Measurements from ENCODE around the gene FBP1. TPM values are rescaled to one million over a fixed set of nuclear protein-coding genes. Genes with fewer than 3 reads are reported as not detected.

FBP1 gene
- total RNA-seq: under 1 TPM in 2 of 8 experiments, not detected in 6; 0.33 TPM

DNA sequence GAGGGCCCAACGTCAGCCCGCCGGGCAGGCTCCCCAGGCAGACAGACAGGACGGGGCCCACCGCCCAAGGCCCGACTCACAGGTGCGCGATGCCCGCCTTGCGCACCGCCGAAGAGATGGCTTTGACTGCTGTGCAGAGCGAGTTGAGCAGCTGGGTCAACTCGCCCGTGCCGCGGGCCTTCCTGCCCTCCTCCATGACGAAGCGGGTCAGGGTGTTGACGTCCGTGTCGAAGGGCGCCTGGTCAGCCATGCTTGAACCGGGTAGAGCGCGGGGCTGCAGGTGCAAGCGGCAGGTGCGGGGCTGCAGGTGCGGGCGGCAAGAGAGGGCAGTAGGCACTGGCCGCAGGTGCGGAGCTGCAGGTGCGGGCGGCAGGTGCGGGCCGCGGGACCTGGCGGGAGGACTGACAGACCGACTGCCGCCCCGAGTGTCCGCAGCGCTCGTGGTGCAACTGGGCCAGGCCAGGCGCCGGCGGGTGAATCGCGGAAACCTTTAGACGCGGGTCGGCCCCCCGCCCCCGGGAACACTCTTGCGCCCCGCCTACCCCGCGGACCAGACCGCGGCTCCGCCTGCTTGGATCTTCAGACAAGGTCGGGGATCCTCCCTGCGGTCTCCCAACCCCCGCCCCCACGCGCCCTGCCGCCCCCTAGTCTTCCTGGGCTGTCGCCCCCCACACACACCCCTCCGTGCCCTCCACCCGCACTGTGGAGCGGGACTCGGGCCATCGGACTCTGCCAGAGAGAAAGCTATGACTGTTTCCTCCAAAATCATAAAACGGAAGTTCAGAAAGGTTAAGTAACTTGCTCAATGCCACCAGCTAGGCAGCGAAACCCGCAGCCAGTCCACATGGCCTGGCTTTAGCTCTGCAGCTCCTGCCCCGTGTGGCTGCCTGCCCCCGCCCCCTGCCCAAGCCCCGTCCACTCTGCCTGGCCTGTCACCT, at the start of gene FBP1:
FBP1 (minus strand) TSS at position 458 of the 938 bp plus-strand sequence; CDS start at position 250, 208 bp downstream.
- in situ Hi-C loops (cut with MboI; ENCODE audit: low pct_unique_long_range_greater_than_20kb in 2 of 9, low sequenced_read_pairs in 9 of 9, unreplicated experiment in 9 of 9): no loop called here
- WGBS, 10 experiments: 5 to 10% (median 8%) methylated on average over 4 to 17 of the region's 79 CpGs; no CpG with 5 or more reads in 7 of the 10 experiments

DNA sequence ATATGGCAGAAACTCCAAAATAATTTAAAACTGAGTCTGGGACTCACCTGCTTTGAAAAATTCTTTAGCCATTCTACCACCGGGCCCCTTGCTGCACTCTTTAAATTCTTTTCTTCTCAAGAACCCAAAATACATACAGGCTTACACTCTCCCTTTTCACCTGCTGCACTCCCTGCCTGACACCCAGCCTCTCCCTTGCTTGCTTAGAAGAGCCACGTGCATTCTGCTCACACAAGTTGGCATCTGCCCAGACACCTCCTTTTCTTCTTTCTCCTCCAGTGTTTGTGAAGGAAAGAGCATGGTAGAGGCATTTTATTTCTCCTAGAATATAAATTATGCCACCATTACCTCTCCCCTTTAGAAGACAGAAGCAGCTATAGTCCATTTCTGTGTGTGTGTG, 48.1 kb upstream of the FBP1 start:
- WGBS, 10 experiments: 0 to 100% (median 60%) methylated on average over 1 to 2 of the region's 2 CpGs; no CpG with 5 or more reads in 1 of the 10 experiments
- H3K27ac ChIP-seq: no peak overlapping the region
- in situ Hi-C loops (cut with MboI; ENCODE audit: low pct_unique_long_range_greater_than_20kb in 2 of 9, low sequenced_read_pairs in 9 of 9, unreplicated experiment in 9 of 9): loop anchor here in 4 of 9 experiments (10.0 to 25.0 kb wide), 4 partner anchors 437 to 1625 kb away; partner anchors contain the start of gene HSD17B3 (in 1 of the 4)
- ATAC-seq (replicated peaks in 6 of 8): no peak
- no peaks in the 10 kb centered on the region for H3K4me1 ChIP-seq (replicated peaks in 1 of 2)
- no peak overlapping the region for H3K4me3 ChIP-seq

More for the DNA sequence above, at the start of gene FBP1:
- Histone ChIP-seq H3K4me1 (replicated peaks in 1 of 2) (peaks cover 0 to 3% of the 10 kb centered on the region in 2 donors), H3K27ac (no peak within 1 kb of the TSS), H3K4me3 (peak within 1 kb of the TSS in 4 of 5 donors; percentile 13 to 29 (median 22))
- peak; percentile 34 to 84 (median 71) for ATAC-seq (replicated peaks in 6 of 8)

DNA sequence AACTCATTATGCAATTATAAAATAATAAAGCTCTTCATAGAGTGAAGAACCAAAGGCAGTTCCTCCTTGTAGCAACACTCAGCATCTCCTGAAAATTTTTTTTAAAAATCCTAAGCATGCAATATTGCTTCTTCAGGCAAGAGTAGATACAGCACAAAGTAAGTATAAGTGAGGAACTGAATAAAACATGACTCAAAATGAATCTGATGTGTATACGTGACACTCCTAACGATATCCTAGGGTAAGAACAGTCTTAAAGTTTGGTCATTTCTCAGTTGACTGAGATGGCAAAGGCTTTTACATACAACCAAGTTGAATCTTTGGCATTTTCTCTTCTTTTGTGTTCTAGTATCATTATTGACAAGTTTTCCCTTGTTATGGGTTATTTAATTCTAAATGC, 46.0 kb upstream of the FBP1 start:
- H3K27ac ChIP-seq: no peak overlapping the region
- ATAC-seq (replicated peaks in 6 of 8): no peak
- no peaks in the 10 kb centered on the region for H3K4me1 ChIP-seq (replicated peaks in 1 of 2)
- no peak overlapping the region for H3K4me3 ChIP-seq
- in situ Hi-C loops (cut with MboI; ENCODE audit: low pct_unique_long_range_greater_than_20kb in 2 of 9, low sequenced_read_pairs in 9 of 9, unreplicated experiment in 9 of 9): loop anchor here in 4 of 9 experiments (10.0 to 25.0 kb wide), 4 partner anchors 439 to 1627 kb away; partner anchors contain the start of gene HSD17B3 (in 1 of the 4)
- WGBS, 10 experiments: 57 to 100% (median 90%) methylated on average over 2 of the region's 2 CpGs; no CpG with 5 or more reads in 2 of the 10 experiments

DNA sequence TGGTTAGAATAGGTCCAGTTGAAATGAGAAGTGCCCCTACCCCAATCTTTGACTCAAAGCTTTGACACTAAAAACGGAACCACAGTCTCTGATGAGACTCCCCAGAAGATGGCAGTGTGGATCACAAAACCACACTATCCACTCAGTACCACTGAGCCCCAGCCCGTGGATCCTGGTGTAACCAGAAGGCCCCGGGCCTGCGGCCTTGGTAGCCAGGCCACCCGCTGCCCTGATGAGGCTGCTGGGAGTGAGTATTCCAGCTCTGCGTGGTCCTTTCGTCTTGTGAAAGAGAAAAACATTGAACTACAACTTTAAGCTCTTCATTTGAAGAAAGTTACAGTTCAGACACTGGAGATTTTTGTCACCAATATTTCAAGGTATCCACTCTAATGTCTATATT, 42.2 kb upstream of the FBP1 start:
- no peaks in the 10 kb centered on the region for H3K4me1 ChIP-seq (replicated peaks in 1 of 2)
- ATAC-seq (replicated peaks in 6 of 8): peak; percentile 93 to 100 (median 98)
- no peak overlapping the region for H3K27ac ChIP-seq
- in situ Hi-C loops (cut with MboI; ENCODE audit: low pct_unique_long_range_greater_than_20kb in 2 of 9, low sequenced_read_pairs in 9 of 9, unreplicated experiment in 9 of 9): loop anchor here in 4 of 9 experiments (10.0 to 25.0 kb wide), 4 partner anchors 443 to 1631 kb away; partner anchors contain the start of gene HSD17B3 (in 1 of the 4)
- WGBS, 10 experiments: 0 to 57% (median 21%) methylated on average over 2 to 6 of the region's 7 CpGs; no CpG with 5 or more reads in 4 of the 10 experiments
- no peak overlapping the region for H3K4me3 ChIP-seq

DNA sequence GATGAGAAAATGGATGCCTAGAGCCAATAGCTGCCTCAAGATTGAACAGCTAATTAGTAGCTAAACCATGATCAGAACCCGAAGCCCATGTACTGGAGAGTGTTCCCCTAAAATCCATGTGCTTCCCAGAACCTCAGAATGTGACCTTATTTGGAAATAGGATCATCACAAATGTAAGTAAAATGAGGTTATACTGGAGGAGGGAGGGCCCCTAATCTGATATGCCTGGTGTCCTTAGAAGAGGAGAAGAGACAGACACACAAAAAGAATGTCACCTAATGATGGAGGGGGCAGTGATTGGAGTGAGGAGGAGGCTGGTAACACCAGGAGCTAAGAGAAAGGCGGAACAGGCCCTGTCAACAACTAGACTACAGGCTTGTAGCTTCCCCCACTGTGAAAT, 41.3 kb upstream of the FBP1 start:
- no peaks in the 10 kb centered on the region for H3K4me1 ChIP-seq (replicated peaks in 1 of 2)
- H3K4me3 ChIP-seq: no peak overlapping the region
- H3K27ac ChIP-seq: no peak overlapping the region
- in situ Hi-C loops (cut with MboI; ENCODE audit: low pct_unique_long_range_greater_than_20kb in 2 of 9, low sequenced_read_pairs in 9 of 9, unreplicated experiment in 9 of 9): loop anchor here in 4 of 9 experiments (10.0 to 25.0 kb wide), 4 partner anchors 444 to 1632 kb away; partner anchors contain the start of gene HSD17B3 (in 1 of the 4)
- ATAC-seq (replicated peaks in 6 of 8): no peak
- WGBS, 10 experiments: 0 to 100% (median 29%) methylated on average over 1 to 2 of the region's 2 CpGs; no CpG with 5 or more reads in 3 of the 10 experiments

DNA sequence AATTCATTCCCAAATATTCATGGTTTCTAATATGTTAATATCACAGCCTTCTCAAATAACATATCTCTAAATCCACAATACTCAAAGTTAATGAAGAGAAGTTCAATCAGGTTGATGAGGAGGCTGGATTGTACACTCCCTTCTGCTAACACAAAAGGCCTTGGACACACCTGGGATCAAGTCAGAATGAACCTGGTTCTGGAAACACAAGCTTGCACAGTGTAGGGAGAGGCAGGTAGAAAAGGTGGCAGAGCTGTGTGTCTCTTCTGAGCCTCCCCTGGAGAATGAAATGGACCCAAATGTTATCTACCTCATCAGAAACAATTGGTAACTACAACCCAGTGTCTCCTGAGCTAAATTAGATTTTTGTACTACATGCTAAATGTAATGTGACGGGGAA, 40.7 kb upstream of the FBP1 start:
- in situ Hi-C loops (cut with MboI; ENCODE audit: low pct_unique_long_range_greater_than_20kb in 2 of 9, low sequenced_read_pairs in 9 of 9, unreplicated experiment in 9 of 9): loop anchor here in 4 of 9 experiments (10.0 to 25.0 kb wide), 4 partner anchors 445 to 1632 kb away; partner anchors contain the start of gene HSD17B3 (in 1 of the 4)
- no peak for ATAC-seq (replicated peaks in 6 of 8)
- no peak overlapping the region for H3K4me3 ChIP-seq
- 67 to 100% (median 100%) methylated on average over 1 of the region's 1 CpG; no CpG with 5 or more reads in 4 of the 10 experiments for WGBS, 10 experiments
- no peaks in the 10 kb centered on the region for H3K4me1 ChIP-seq (replicated peaks in 1 of 2)
- H3K27ac ChIP-seq: no peak overlapping the region

DNA sequence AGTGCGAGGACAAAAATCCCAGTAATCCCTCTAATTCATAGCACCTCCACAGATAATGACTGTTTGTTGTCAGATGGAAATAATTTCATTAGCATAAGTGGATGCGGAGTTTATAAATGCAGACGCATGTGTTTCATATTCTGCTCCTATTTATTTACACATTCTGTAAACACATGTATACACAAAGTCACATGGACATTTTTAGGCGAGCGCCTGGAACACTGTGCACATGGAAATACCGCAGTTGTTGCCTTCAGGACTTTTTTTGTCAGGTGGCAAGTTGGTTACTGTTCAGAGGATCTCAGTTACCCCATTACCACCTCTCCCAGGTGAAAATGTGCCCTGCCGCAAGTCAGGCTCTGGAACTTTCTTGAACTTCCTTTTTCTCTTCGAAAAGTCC, 40.3 kb upstream of the FBP1 start:
- no peaks in the 10 kb centered on the region for H3K4me1 ChIP-seq (replicated peaks in 1 of 2)
- in situ Hi-C loops (cut with MboI; ENCODE audit: low pct_unique_long_range_greater_than_20kb in 2 of 9, low sequenced_read_pairs in 9 of 9, unreplicated experiment in 9 of 9): loop anchor here in 3 of 9 experiments (10.0 to 25.0 kb wide), 3 partner anchors 445 to 1633 kb away; partner anchors contain the start of gene HSD17B3 (in 1 of the 3)
- H3K27ac ChIP-seq: no peak overlapping the region
- ATAC-seq (replicated peaks in 6 of 8): peak in 2 of 8 experiments; percentile 28 to 51
- no peak overlapping the region for H3K4me3 ChIP-seq
- 14 to 94% (median 89%) methylated on average over 1 to 8 of the region's 8 CpGs for WGBS, 10 experiments

DNA sequence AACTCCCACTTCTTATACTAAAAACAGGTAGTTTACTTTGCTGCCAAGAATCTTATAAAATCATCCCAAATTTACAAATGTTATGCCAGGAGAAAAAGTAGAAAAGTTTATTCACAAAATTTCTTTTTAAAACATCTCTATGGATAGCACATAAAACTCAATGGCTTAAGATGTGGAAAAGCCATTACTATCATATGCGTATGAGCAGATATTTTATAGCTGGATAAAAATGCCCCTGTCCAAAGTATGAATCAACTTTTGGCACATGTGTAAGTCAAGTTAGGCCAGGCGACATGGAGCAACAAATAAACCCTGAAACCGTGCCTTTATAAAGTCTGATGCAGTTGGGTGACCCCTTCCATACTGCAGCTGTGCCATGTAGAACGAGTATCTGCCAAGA, 38.6 kb upstream of the FBP1 start:
- Histone ChIP-seq H3K4me3 (no peak overlapping the region), H3K27ac (no peak overlapping the region), H3K4me1 (replicated peaks in 1 of 2) (peaks cover 0 to 8% of the 10 kb centered on the region in 2 donors)
- ATAC-seq (replicated peaks in 6 of 8): no peak
- 50 to 100% (median 84%) methylated on average over 1 to 4 of the region's 4 CpGs; no CpG with 5 or more reads in 2 of the 10 experiments for WGBS, 10 experiments
- in situ Hi-C loops (cut with MboI; ENCODE audit: low pct_unique_long_range_greater_than_20kb in 2 of 9, low sequenced_read_pairs in 9 of 9, unreplicated experiment in 9 of 9): loop anchor here in 3 of 9 experiments (10.0 to 25.0 kb wide), 3 partner anchors 447 to 1634 kb away; partner anchors contain the start of gene HSD17B3 (in 1 of the 3)

DNA sequence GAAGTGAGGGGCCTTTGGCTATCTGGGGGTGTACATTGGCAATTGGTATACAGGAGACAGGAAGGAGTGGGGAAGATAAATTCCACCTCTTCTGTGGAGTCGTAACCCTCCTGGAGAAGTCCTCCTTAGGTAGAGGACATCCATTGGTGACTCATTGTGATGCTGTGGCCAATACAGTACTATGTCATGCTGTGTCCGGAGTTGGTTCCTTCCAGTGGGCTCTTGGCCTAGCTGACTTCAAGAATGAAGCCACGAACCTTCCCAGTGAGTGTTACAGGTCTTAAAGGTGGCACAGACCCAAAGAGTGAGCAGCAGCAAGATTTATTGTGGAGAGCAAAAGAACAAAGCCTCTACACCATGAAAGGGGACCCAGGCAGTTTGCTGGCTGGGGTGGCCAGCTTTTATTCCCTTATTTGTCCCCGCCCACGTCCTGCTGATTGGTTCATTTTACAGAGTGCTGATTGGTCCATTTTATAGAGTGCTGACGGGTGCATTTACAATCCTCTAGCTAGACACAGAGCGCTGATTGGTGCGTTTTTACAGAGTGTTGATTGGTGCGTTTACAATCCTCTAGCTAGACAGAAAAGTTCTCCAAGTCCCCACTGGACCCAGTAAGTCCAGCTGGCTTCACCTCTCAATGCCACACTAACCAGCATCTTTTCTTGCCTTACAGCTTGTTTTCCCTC, 37.3 kb upstream of the FBP1 start:
- in situ Hi-C loops (cut with MboI; ENCODE audit: low pct_unique_long_range_greater_than_20kb in 2 of 9, low sequenced_read_pairs in 9 of 9, unreplicated experiment in 9 of 9): loop anchor here in 3 of 9 experiments (10.0 to 25.0 kb wide), 3 partner anchors 448 to 1636 kb away; partner anchors contain the start of gene HSD17B3 (in 1 of the 3)
- WGBS, 10 experiments: 44 to 100% (median 89%) methylated on average over 1 to 5 of the region's 9 CpGs; no CpG with 5 or more reads in 1 of the 10 experiments

DNA sequence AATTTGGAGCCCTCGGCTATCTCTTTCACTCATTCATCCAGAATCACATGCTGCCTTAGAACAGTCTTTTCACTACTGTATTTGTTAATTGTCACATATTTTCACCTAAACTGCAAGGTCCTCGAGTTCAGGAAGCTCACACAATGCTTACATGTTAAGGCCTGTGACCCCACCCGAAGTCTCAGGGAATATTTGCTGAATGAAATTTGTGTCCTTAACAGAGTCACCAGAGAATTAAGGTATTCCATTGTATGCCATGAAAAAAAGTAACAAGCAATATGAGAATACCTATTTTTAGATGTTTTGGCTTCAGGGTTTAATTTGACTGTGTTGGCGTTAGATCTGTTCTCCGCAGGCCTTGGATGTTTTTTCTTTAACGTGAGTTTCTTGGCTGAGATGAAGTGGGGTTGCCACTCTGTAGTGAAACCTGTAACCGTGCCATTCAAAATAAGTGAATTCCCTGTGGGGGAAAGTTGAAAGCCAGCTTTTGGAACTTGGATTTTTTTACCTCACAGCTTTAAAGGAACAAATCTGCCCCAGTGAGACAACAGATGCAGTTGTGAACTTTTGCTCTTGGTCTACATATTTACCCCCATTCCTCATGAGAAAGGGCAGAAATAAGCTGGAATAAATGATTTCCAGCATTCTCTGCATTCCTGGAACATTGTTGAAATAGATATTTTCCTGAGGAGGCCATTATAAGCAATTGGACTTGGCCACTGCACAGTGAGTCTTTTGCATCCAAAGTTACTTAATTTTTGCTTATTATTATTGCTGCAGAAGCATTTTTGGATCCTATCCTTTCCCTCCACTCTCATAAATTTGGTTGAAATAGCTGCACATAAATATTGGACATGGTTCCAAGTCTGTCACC, 35.9 kb upstream of the FBP1 start:
- 63 to 100% (median 76%) methylated on average over 3 to 7 of the region's 7 CpGs for WGBS, 10 experiments
- Histone ChIP-seq H3K27ac (no peak overlapping the region), H3K4me1 (replicated peaks in 1 of 2) (peaks cover 0 to 10% of the 10 kb centered on the region in 2 donors), H3K4me3 (no peak overlapping the region)
- no peak for ATAC-seq (replicated peaks in 6 of 8)
- in situ Hi-C loops (cut with MboI; ENCODE audit: low pct_unique_long_range_greater_than_20kb in 2 of 9, low sequenced_read_pairs in 9 of 9, unreplicated experiment in 9 of 9): loop anchor here in 3 of 9 experiments (10.0 to 25.0 kb wide), 3 partner anchors 450 to 1637 kb away; partner anchors contain the start of gene HSD17B3 (in 1 of the 3)

More for the DNA sequence above, 37.3 kb upstream of the FBP1 start:
- Histone ChIP-seq H3K4me3 (no peak overlapping the region), H3K27ac (no peak overlapping the region), H3K4me1 (replicated peaks in 1 of 2) (peaks cover 0 to 10% of the 10 kb centered on the region in 2 donors)
- no peak for ATAC-seq (replicated peaks in 6 of 8)

DNA sequence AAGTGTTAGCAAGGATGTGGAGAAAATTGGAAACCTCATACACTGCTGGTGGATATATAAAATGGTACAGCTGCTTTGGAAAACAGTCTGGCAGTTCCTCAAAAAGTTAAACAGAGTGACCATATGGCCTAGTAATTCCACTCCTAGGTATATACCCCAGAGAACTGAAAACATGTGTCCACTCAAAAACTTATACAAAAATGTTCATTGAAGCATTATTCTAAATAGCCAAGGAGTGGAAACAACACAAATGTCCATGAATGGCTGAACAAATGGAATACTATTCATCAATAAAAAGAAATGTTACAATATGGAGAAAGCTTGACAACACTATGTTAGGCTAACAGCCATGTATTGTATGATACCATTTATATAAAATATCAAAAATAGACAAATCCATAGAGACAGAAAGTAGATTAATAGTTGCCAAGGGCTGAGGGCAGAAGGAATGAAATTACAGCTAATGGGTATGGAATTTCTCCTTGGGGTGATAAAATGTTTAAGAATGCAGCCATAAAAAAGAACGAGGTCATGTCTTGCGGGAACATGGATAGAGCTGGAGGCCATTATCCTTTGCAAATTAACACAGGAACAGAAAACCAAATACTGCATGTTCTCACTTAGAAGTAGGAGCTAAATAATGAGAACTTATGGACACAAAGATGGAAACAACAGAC, 33.6 kb upstream of the FBP1 start:
- in situ Hi-C loops (cut with MboI; ENCODE audit: low pct_unique_long_range_greater_than_20kb in 2 of 9, low sequenced_read_pairs in 9 of 9, unreplicated experiment in 9 of 9): loop anchor here in 1 of 9 experiments (10.0 kb wide), 1 partner anchor 452 kb away; no protein-coding TSS in a partner anchor
- Histone ChIP-seq H3K4me3 (no peak overlapping the region), H3K4me1 (replicated peaks in 1 of 2) (peaks cover 4 to 10% of the 10 kb centered on the region in 2 donors), H3K27ac (no peak overlapping the region)
- 6 to 100% (median 71%) methylated on average over 1 to 2 of the region's 2 CpGs; no CpG with 5 or more reads in 1 of the 10 experiments for WGBS, 10 experiments
- ATAC-seq (replicated peaks in 6 of 8): peak in 2 of 8 experiments; percentile 33 to 56
